ENCODE measurements around the gene CDRT4.

Gene CDRT4

DNA sequence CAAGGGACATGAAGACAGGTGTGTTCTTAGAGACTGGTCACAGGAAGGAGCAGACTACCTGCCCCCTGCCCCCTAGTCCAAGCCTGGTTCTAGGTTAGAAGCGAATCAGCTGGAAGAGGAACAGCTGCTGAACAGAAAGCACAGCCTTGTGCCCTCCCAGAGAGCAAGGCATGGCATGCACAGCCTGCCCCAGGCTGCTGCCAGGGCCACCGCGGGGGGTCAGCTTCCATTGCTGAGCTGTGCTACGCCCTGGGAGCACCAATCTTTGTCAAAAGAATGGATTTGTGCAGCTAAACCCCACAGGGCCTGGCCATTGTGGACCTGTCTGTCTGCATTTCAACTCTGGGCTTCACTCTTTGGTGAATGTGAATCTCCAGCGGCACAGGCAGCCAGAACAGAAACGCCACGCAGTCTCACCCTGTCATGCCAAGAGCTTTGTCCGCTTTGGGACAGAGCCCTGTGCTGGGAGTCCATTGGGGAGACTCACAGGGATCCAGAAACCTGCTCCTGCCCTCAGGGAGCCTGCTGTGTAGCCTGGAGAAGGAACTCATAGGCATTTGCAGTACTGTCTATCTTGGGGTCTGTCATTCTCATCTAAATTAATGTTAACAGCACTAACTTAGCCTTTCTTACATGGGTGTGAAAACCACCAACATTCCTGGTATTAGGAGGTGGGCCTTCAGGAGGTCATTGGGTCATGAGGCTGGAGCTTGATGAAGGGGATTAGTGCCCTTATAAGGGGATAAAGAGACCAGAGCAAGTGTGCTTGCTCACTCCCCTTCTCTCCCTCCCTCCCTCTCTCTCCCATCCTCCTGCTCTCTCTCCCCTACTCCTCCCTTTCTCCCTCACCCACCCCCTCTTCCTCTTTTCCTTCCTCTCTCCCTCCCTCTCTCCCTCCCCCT lies 25.6 kb upstream of the CDRT4 start:
- DNase-seq = no peak

DNA sequence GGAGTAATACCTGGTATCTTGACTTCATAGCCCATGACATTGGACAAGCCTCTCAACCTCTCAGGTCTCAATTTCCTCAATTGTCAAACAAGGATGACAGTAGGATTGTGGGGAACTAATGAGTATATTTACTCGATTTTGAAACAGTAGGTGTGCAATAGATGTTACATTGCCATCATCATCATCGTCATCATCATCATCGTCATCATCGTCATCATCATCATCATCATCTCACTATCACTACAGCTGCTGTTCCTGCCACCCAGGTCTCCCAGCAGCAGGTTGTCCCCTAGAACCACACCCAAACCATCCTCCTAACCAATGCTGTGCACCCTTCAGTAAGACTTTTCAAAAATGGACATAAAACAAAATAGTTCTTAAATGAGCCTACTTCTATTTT lies 24.8 kb upstream of the CDRT4 start:
- no peak for DNase-seq

DNA sequence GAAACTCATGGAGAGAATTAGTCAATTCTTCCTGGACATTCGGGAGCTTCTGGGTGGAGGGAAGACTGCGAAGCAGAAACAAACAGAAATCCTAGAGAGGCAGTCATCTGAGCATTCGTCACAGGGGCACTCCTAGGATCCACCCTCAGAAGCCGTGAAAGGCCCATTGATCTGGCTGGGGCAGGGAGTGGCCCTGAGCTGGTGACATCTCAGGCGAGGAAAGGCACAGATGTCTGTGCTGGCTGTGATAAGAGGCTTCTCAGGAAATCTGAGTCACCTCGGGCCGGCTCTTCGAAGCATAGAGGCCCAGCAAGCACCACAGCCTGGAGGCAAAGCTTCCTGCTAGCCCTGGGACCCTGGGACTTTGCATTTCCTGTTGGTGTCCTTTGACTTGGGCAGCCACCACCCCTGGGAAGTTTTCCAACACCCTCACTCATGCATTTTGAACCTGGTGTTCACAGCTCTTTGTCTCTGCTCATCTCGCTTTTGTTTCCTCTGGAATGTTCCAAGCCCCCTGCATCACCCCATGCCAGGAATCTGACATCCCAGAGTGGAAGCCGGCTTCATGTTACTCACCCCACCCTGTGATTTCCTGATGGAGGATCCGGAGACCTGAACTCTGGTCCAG lies 23.3 kb upstream of the CDRT4 start:
- no peak for DNase-seq

DNA sequence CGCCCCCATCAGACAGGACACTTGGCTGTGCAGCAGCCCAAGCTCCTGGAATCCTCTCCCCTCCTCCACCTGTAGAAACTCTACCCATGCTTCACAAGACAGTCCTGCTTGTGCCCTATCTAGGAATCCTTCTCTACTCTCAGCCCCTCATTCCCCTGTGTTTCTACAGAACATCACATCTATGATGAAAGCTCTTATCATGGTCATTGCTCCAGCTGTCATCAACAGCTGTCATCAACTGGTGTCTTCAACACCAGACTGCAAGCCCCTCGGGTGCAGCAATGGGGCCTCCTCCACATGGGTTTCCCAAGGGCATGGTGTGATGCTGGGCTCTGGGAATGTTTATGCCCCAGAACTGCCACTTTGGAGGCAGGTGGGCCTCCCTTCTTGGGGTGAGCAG lies 21.1 kb upstream of the CDRT4 start:
- DNase-seq = no peak

DNA sequence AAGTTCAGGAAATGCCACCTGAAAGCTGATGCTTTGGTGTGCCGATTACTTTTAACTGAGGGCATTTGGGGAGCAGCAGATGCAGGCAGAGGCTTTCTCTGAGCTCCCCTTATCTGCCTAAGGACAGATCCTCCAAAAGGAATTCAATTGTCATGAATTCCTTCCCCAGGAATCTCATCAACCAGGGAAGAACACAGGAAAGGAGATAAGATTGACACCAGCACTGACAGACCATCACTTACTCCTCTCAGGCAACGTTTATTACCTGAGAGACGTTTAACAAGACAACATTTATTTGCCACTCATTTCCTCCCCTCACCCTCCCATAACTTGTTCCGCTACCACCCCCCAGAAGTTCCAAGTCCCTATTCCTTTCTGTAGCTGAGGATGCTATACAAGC lies 17.6 kb upstream of the CDRT4 start:
- no peak for DNase-seq

DNA sequence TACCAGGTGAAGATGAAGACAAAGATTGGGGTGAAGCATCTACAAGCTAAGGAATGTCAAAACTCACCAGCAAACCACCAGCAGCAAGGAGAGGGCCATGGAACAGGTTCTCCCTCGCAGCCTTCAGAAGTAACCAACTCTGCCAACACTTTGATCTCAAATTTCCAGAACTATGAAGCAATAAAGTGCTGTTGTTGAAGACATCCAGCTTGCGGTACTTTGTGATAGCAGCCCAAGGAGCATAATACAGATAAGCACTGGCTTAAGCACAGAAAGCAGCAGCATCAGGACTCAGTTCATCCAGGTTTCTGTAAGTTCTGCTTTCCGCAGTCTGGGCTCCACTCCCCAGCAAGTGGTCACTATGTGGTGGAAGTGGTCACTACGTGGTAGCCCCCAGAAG lies 16.0 kb upstream of the CDRT4 start:
- DNase-seq = no peak

DNA sequence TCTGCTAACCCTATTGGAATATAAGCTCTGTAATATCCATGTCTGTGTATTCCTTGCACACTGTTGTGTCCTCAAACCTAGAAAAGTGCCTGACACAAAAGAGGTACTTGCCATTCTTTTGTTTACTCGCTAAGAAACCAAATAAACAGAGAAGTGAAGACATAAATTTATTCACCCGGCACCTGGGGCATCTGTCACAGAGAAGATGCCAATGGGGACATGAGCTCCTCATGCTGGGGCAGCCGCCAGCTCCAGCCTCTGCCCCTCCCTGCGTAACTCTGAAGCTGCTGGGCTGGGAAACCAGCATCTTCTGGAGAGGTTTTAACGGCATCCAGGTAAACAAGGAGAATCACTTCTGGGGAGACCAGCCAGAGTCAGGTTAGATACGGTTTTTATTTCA lies 15.1 kb upstream of the CDRT4 start:
- DNase-seq = no peak

DNA sequence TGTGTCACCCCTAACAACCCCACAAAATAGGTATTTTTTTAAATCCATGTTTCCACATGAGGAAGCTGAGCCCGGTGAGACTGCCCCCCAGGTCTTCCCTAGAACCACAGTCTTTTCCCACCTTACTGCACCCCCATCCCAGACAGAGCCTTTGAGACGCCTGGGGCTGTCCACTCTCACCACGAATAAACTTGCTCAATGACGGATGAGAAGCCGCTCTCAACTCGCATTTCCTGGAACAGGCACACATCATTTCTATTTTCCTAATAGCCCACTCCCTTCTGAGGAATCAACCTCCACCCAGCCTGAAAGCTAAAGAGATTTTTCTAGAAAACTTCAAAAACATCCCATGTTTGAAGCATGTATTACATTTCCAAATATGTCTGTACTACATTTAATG lies 14.1 kb upstream of the CDRT4 start:
- no peak for DNase-seq

DNA sequence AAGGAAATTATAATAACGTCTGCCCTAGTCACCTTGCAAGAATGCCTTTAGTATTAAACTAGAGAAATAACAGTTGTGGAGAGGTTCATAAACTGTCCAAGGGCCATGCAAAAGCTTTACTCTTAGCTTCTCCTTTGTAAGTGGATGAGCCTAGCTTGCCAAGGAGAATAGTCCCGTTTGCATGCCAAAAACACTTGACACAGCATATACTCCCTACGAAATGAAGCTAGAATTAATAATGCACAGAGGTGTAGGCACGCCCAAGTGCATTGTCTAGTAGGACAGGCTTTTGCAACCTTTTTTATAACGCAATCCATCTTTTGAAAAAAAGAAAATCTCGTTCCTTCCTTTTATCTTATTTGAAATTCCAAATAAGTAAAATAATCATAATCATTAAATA lies 12.8 kb upstream of the CDRT4 start:
- DNase-seq = no peak

DNA sequence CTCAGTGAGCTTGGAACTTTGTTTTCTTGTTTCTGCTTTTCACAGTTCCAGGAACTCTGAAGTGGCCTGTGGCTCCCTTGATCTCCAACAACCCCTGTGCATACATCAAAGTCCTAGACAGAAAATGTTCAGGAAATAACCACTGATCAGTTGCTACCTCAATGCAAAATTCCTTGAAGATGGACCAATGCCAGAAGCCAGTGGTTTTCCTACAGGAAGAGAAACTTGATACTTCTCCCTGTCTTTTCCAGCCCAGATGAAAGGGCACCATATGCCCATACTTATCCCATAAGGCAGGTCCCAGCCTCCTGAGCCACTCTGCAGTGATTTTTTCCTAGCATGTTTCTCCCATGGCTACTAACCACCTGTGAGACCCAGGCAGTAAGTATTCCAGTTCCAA lies 12.3 kb upstream of the CDRT4 start:
- DNase-seq = no peak

DNA sequence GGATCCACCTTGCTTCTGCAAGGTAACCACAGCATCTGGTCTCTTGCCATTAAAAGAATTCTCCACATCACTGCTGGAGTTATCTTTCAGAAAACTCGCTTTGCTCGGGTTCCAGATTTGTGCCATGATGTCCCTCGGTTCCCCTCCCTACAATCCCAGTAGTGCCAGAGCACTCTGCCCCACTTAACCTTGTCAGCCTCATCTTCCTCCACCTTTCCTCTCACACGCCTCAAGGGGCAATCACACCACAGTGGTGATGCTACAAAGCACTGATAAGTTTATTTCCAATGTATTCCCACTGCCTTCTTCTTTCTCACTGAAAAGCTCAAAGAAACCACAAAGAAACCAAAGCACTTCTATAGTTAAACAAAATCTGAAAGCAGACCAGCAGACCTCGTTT lies 11.4 kb upstream of the CDRT4 start:
- DNase-seq = no peak

DNA sequence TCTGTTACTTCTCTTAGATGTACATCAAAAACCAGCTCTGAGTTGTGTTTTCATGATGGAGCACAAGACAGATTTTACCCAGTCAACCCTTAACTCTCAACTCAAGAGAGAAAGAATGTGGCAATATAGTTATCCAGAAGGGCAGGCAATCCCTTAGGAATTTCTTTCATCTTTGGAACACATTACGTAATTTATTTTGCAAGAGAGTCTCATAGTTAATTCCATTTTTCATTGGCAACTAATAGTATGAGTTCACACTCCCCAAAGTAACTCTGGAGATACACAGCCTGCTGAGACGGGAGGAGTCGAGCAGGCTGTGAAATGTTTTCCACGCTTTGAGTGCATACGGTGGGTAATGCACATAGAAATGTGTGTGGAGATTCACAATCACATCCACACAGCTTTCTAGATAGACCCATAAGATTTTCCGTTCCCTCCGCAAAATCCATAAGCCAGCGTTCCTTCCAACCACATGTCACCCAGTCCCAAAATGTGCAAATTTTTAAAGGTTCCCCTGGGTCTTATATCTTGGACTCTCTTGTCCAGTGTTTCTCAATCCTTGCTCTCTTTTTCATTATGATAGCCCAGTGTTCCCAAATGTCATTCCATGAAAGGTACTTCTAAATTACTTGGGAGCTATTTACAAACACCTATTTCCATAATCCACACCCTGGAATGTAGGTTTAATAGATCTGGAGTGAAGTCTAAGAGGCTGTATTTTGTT lies 8.4 kb upstream of the CDRT4 start:
- no peak for DNase-seq

DNA sequence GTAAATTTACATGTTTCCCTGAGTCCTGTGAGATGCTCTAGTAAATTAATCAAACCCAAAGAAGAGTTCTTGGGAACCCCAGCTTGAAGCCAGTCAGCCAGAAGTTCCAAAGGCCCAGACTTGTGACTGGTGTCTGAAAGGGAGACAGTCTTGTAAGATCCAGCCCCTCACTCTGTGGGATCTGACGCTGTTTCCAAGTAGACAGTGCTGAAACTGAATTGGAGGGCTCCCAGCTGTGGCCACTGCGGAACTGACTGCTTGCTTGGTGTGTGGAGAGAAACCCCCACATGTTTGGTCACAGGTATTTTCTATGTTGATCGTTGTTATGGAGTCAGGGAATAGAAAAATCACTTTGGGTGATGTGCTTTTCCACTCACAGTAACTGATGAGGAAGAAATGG lies 5.5 kb upstream of the CDRT4 start:
- DNase-seq = no peak

DNA sequence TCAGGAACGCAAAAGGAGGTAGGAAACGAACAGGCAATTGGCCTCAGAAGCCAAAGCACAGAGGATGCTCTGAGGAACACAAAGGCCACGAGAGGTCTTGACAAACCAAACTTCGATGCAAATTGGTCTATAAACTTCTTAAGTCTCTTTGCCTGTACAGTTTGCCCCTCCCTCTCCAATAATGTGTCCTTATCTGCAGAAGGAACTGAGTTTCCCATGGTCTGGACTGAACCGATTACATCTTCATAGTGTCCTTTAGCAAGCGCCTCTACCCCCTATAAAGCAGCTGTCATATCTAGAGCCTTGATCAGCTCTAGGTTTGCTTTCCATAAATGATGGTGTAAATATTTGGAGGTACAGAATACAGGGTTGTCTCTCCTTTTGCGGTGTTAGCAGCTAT lies 3.1 kb upstream of the CDRT4 start:
- no peak for DNase-seq

DNA sequence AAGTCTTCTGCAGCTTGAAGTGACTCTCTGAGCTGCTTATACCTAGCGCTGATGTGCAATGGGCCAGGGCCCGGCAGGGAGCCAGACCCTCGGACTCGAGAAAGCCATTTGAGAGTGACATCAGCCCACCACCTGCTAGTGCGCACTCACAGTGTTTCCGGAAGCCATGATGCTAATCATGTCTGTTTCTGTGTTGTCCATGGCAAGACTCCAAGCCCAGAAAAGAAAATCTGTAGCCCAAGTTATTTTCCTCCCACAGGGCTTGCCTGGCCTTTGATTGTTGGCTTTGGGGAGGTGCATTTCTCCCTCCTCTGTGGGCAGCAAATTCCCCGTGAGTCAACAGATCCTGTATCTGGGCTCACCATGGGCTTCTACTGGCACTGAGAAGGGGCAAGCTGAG lies 1.8 kb upstream of the CDRT4 start:
- no peak for DNase-seq

DNA sequence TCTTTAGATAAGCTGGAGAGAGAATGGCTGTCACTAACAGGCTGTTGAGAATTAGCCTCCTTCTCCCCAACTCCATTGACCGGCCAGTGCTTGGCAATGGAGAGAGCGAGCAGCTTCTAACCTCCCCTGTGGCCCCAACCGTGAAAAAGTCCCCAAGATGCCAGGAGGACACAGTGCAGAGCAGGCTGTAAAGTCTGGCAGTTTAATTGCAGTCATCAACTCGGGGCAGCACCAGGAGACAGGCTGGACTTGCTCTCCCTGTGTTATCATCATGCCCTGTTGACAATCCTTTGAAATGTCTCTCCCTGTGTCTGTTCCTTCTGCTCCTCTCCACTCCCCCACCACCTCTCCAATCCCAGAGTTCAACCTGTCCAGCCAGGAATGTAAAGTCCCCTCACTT lies 705 bp upstream of the CDRT4 start:
- DNase-seq = no peak

DNA sequence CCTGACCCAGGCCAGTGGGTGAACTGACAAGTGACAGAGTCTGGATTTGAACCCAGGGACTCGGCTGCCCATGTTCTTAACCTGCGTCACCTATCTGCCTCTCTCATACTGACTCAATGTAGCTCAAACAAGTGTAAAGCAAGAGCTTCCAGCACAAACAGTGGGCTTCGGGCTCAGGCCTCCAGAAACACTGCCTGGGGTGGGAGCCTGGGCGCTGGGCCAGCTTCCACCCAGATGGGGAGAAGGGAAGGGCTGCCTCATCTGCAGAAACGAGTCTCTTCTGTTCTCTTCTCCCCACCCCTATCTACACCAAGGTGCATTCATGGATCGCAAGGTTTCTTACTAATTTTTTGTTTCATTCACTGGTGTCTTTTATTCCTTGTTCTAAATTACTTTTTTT lies 1.3 kb downstream of the CDRT4 start:
- no peak for DNase-seq

DNA sequence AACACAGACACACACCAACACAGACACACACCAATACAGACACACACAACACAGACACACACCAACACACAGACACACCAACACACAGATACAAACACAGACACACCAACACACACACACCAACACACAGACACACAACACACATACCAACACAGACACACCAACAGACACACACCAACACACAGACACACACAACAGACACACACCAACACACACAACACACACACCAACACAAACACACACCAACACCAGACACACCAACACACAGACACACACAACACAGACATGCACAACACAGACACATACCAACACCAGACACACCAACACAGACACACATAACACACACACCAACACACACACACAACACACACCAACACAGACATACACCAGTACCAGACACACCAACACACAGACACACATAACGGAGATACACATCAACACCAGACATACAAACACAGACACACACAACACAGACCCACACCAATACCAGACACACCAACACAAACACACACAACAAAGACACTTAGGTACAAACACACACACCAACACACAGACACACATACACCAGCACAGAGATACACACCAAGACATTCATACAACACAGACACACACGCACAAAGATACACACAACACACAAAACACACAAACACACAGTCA lies 2.2 kb downstream of the CDRT4 start:
- no peak for DNase-seq

DNA sequence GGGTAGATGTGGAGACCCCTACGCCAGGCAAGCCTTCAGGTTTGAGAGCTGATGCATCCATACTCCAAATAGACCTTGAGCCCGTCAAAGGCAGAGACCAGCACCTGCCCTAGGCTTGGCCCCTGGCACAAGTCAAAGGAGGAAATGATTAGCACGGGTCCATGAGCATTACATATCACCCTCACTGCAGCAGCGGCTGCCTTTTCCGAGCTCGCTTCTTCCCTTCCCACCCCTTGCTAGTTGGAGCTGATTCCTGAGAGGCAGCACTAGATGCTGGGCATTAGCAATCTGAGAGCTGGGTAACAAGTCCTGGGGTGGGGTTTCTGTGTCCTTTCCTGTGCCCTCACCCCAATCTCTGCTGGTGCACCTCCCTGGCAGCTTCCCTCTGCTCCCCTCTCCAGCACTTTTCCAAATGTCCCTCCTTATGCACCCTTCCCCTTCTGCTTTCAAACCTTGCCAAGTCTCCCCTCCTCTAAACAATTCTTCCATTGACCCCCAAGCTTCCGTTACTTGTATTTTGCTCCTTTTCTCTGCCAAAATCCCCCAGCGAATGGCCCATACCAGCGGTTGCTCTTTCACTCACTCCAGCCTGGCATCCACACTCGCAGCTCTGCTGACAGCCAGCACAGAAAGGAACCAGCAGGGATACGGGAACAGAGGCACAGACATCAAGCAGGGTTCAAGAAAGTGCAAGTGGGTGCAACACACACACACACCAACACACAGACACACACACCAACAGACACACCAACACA lies 3.0 kb downstream of the CDRT4 start:
- no peak for DNase-seq

DNA sequence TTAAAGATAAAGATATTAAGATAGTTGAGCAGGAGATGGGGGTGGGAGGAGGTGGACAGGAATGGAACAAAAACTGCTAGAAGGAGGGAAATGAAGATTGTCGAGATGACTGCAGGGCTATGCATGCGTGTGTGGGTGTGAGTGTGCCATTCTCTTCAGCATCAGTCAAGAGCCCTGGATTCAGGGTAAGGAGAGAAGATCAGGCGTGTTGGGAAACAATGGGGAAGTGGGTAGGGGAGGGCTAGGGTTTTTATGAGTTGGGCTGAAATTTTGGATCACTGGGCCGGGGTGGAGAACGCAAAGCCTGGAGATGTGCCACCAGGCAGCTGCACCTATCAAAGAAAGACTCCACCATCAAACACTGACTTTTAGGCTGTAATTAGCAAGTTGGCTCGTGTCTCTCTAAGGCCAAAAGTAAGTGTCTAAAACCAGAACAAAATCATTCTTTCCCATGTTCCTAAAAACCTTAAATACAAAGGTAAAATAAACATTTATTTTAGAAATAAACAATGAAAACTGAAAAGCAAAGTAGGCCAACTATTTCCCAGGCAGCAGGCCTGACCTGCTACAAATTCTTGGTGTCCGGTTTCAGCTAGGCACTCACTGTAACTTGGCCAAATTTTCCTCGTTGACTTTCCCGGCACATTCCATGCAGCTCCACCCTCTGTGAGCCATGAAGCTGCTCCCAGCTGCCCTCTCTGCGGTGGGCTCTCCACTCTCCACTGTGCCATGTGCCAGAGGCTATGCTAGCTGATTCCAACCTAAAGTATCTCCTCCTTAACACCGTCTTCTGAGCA lies 4.2 kb downstream of the CDRT4 start:
- no peak for DNase-seq

DNA sequence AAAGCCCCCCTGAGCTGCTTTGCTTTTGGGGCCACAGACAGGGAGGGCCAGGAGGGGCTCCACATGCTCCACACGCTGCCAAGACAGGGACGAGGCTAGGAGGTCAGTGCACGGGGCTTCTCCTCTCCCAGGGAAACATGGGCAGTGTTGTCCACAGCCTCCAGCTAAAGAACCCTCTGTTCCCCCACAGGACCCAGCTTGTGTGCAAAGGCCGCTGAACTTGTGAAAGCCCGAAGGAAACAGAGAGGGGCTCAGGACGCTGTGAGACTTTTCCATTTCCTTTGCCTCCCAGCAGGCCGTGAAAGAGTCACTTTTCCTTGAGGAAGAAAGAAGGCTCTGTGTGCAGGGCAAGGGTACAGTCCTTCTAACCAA lies 9.7 kb downstream of the CDRT4 start:
- no peak for DNase-seq

All from NK-92 treated with Interleukin-12 subunit alpha and Interleukin-12 subunit beta, amount 100 ng/mL, for 24 hours (cell line).